Spleen (tissue), 7 donors: ENCODE results near the gene DEPDC4.

Experiments used
- CTCF ChIP-seq, 11 experiments: fragments of 200-600 bp in 7 of 11; fragments of 450-650 bp in 4 of 11; sonication (generic) in 4 of 11; IDR thresholded peaks in 8 of 11; conservative IDR thresholded peaks in 3 of 11; 1 replicate in 7 of 11; 2 replicates in 4 of 11; pipeline versions ENCODE4 v1.4.0 to v1.8.0; 2016 to 2021; ENCODE audit warnings: antibody characterized with exemption in 11 of 11, inconsistent platforms in 4 of 11, mild to moderate bottlenecking in 1 of 11
- POLR2A ChIP-seq, 3 donors: fragments of 450-650 bp; IDR thresholded peaks; one replicate each; pipeline ENCODE4 v1.5.1; 2017; ENCODE audit warnings: antibody characterized with exemption in 3 of 3, mild to moderate bottlenecking in 1 of 3
- donor health status: DM: no; HTN: no; CAD: no; lungs with moderate emphysema.
- donor health status: DM: no; HTN: no; CAD: no.
- donor health status: DM: no; HTN: no; CAD: no.

DNA sequence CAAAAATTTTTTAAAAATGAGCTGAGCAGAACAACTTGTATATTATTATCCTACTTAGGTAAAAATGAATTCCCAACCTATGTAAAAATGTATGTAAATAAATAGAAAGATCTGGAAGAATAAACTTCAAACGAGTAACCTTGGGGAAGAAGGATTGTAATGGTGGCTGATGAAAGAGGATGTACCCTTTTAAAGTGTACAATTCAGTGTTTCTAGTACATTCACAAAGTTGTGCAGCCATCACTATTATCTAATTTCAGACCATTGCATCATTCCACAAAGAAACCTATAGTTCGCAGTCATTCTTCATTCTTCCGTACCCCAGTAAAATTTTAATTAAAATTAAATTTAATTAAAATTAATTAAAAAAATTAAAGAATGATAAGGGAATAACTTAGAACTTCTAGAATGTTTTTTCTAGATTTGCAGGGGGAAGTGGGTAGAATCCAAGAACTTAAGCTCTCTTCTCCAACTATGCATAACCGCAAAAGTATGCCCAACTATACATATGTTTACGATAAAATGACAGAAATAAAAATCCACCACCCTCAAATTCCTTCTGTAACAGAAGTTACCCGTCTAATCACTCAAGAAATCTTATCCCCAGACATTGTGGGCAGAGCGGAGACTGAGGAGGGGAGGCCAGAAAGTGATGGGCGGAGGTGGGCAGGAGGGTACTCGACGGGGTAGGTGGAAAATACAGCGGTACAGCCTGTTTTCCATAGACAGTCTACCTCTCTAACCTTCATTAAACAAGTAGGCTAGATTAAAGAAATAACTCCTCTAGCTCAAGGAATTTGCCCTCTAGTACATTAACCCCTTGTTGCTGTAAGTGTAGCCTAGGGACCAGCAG lies 921 bp downstream of the DEPDC4 start:
- TF ChIP-seq CTCF (IDR thresholded peaks at IDR 0.05 in 8 of 11, conservative IDR thresholded peaks at IDR 0.05 in 3 of 11) (no peak), POLR2A (IDR thresholded peaks at IDR 0.05) (no peak)
